ENCODE results near the gene STOX2. TPM values are rescaled to one million over a fixed set of nuclear protein-coding genes. Genes with fewer than 3 reads are reported as not detected.

STOX2 gene
- total and polyA plus RNA-seq, 2 of the 8 experiments (the other 6 are each of a cell fraction or from before 2014, with no cell fraction given), result 5.5 to 20.0 TPM

DNA sequence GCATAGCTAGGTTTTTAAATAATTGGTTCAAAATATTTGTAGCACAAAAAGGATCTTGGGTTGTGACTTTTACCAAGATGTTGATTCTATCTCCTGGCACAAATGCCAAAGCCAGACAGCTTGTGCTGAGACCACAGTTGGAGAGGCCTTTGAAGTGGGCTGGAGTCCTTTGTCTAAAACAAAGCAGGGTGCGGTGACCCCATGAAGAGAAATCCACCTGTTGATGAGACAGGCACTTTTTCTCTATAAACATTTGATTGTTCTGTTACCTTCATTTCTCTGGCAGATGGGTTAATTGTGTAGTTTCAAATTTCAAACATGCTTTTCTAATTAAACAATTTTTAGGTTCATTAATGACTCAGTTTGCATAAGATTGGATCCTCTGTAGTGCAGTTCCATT is 56.7 kb downstream of the STOX2 start (continued):
- TF ChIP-seq, protein P1, sequence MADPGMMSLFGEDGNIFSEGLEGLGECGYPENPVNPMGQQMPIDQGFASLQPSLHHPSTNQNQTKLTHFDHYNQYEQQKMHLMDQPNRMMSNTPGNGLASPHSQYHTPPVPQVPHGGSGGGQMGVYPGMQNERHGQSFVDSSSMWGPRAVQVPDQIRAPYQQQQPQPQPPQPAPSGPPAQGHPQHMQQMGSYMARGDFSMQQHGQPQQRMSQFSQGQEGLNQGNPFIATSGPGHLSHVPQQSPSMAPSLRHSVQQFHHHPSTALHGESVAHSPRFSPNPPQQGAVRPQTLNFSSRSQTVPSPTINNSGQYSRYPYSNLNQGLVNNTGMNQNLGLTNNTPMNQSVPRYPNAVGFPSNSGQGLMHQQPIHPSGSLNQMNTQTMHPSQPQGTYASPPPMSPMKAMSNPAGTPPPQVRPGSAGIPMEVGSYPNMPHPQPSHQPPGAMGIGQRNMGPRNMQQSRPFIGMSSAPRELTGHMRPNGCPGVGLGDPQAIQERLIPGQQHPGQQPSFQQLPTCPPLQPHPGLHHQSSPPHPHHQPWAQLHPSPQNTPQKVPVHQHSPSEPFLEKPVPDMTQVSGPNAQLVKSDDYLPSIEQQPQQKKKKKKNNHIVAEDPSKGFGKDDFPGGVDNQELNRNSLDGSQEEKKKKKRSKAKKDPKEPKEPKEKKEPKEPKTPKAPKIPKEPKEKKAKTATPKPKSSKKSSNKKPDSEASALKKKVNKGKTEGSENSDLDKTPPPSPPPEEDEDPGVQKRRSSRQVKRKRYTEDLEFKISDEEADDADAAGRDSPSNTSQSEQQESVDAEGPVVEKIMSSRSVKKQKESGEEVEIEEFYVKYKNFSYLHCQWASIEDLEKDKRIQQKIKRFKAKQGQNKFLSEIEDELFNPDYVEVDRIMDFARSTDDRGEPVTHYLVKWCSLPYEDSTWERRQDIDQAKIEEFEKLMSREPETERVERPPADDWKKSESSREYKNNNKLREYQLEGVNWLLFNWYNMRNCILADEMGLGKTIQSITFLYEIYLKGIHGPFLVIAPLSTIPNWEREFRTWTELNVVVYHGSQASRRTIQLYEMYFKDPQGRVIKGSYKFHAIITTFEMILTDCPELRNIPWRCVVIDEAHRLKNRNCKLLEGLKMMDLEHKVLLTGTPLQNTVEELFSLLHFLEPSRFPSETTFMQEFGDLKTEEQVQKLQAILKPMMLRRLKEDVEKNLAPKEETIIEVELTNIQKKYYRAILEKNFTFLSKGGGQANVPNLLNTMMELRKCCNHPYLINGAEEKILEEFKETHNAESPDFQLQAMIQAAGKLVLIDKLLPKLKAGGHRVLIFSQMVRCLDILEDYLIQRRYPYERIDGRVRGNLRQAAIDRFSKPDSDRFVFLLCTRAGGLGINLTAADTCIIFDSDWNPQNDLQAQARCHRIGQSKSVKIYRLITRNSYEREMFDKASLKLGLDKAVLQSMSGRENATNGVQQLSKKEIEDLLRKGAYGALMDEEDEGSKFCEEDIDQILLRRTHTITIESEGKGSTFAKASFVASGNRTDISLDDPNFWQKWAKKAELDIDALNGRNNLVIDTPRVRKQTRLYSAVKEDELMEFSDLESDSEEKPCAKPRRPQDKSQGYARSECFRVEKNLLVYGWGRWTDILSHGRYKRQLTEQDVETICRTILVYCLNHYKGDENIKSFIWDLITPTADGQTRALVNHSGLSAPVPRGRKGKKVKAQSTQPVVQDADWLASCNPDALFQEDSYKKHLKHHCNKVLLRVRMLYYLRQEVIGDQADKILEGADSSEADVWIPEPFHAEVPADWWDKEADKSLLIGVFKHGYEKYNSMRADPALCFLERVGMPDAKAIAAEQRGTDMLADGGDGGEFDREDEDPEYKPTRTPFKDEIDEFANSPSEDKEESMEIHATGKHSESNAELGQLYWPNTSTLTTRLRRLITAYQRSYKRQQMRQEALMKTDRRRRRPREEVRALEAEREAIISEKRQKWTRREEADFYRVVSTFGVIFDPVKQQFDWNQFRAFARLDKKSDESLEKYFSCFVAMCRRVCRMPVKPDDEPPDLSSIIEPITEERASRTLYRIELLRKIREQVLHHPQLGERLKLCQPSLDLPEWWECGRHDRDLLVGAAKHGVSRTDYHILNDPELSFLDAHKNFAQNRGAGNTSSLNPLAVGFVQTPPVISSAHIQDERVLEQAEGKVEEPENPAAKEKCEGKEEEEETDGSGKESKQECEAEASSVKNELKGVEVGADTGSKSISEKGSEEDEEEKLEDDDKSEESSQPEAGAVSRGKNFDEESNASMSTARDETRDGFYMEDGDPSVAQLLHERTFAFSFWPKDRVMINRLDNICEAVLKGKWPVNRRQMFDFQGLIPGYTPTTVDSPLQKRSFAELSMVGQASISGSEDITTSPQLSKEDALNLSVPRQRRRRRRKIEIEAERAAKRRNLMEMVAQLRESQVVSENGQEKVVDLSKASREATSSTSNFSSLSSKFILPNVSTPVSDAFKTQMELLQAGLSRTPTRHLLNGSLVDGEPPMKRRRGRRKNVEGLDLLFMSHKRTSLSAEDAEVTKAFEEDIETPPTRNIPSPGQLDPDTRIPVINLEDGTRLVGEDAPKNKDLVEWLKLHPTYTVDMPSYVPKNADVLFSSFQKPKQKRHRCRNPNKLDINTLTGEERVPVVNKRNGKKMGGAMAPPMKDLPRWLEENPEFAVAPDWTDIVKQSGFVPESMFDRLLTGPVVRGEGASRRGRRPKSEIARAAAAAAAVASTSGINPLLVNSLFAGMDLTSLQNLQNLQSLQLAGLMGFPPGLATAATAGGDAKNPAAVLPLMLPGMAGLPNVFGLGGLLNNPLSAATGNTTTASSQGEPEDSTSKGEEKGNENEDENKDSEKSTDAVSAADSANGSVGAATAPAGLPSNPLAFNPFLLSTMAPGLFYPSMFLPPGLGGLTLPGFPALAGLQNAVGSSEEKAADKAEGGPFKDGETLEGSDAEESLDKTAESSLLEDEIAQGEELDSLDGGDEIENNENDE (IDR thresholded peaks at IDR 0.05; ENCODE audit: insufficient replicate concordance, low read length), result no peak
- TF ChIP-seq RBBP5 (IDR thresholded peaks at IDR 0.05; ENCODE audit: borderline replicate concordance, low read depth, low read length) (no peak), POLR2AphosphoS5 (IDR thresholded peaks at IDR 0.05; ENCODE audit: low read depth, low read length) (no peak), CTCF (IDR thresholded peaks at IDR 0.05; ENCODE audit: control extremely low read depth in 1 of 3, insufficient read depth in 1 of 3, low read depth in 1 of 3, low read length in 3 of 3) (no peak), KDM4A (IDR thresholded peaks at IDR 0.05; ENCODE audit: low read depth, low read length, severe bottlenecking) (no peak), GTF2F1 (IDR thresholded peaks at IDR 0.05; ENCODE audit: borderline replicate concordance, low read depth, low read length) (no peak)
